ENCODE data around the gene INTS14.

The INTS14 gene

DNA sequence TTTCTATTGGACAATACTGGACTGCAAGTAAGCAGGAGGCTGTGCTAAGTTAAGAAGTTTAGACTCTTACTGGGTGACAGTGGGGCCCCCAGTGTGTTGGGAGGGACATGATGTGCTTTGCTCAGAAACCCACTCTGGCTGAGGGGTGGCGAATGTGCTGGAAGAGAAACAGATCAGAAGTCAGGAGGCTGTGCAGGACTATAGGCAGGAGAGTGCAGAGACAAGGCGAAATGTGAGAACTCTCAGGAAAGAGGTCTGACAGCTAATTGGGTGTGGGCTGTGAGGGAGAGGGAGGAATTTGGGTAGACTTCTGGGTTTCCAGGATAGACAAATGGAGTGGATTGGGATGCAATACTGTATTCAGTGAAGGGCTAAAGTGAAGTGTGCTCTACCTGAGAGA lies 22.8 kb upstream of the INTS14 start:
- no peak overlapping the region for H3K4me3 ChIP-seq (ENCODE audit: control insufficient read depth, low read depth, low read length)
- TF ChIP-seq, protein P1, sequence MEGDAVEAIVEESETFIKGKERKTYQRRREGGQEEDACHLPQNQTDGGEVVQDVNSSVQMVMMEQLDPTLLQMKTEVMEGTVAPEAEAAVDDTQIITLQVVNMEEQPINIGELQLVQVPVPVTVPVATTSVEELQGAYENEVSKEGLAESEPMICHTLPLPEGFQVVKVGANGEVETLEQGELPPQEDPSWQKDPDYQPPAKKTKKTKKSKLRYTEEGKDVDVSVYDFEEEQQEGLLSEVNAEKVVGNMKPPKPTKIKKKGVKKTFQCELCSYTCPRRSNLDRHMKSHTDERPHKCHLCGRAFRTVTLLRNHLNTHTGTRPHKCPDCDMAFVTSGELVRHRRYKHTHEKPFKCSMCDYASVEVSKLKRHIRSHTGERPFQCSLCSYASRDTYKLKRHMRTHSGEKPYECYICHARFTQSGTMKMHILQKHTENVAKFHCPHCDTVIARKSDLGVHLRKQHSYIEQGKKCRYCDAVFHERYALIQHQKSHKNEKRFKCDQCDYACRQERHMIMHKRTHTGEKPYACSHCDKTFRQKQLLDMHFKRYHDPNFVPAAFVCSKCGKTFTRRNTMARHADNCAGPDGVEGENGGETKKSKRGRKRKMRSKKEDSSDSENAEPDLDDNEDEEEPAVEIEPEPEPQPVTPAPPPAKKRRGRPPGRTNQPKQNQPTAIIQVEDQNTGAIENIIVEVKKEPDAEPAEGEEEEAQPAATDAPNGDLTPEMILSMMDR (conservative IDR thresholded peaks at IDR 0.05; ENCODE audit: control insufficient read depth, insufficient read depth, low read depth, low read length): no peak

DNA sequence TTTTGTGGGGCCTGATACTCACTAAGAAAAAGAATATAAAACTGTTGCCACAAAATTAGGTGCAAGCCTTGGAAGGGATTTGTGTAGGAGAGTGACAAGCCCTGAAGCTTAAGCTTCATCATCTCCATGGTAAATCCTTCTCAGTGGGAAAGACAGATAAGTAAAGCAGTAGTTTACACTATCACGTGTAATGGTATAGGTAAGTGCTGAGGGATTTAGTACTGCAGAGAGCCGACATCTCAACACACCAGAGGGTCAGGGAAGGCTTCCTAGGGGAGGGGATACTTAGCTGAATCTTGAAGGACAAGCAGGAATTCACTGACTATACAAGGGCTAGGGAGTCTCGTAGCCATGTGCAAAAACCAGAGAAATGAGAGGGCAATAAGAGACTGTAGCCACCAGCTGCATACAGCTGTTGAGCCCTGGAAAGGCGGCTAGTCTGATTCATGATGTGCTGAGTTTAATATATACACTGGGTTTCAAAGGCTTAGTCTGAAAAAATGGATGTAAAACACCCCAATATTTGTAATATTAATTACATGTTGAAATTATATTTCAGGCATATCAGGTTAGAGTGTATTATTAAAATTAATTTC lies 21.9 kb upstream of the INTS14 start:
- DNase-seq (ENCODE audit: low read depth): no peak
- TF ChIP-seq, protein P1 (conservative IDR thresholded peaks at IDR 0.05; ENCODE audit: control insufficient read depth, insufficient read depth, low read depth, low read length): no peak
- no peak overlapping the region for H3K4me3 ChIP-seq (ENCODE audit: control insufficient read depth, low read depth, low read length)

More for the DNA sequence above, 22.8 kb upstream of the INTS14 start:
- no peak for DNase-seq (ENCODE audit: low read depth)

DNA sequence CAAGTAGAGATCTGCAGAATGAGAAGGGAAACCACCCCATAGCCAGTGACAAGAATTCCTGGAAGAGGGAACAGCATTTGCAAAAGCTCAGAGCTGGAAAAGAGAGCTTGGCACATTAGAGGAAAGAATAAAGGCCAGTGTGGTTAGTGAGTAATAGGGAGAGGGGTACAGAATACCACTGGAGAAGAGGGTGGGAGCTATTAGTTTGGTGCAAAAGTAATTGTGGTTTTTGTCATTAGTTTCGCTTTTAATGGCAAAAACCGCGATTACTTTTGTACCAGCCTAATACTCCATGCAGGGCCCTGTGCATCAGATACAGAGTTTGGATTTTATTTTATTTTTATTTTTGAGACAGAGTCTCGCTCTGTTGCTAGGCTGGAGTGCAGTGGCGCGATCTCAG lies 20.6 kb upstream of the INTS14 start:
- no peak overlapping the region for H3K4me3 ChIP-seq (ENCODE audit: control insufficient read depth, low read depth, low read length)
- DNase-seq (ENCODE audit: low read depth): no peak
- TF ChIP-seq, protein P1 (conservative IDR thresholded peaks at IDR 0.05; ENCODE audit: control insufficient read depth, insufficient read depth, low read depth, low read length): no peak

DNA sequence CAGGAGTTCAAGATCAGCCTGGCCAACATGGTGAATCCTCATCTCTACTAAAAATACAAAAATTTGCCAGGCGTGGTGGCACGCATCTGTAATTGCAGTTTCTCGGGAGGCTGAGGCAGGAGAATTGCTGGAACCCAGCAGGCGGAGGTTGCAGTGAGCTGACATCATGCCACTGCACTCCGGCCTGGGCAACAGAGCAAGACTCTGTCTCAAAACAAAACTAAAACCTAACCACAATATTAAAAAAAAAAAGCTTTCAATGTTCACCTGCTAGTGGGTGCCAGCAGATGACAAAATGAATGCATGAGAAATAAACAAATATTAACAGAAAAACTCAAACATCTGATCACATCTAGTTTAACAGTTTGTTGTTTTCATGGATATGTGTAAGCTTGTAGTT lies 19.8 kb upstream of the INTS14 start:
- no peak for DNase-seq (ENCODE audit: low read depth)
- TF ChIP-seq, protein P1 (conservative IDR thresholded peaks at IDR 0.05; ENCODE audit: control insufficient read depth, insufficient read depth, low read depth, low read length): no peak
- H3K4me3 ChIP-seq (ENCODE audit: control insufficient read depth, low read depth, low read length): no peak overlapping the region

DNA sequence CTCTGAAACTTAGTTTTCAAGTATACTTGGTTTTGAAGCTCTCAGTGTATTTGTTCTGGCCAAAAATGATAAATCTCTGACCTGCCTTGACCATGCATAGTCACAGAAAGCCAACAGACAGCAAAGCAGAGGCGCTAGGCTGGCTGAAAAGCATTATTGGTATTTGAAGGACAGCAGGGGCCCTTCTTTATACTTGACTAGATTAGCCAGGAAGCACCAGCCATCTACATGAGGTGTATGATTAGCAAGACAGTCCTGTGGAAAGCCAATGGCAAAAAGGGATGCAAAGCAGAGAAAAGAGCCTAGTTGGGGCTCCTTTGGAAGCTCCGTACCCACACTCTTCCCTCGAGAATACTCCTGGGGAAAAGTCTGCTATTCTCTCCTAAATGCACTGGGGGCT lies 18.6 kb upstream of the INTS14 start:
- TF ChIP-seq, protein P1 (conservative IDR thresholded peaks at IDR 0.05; ENCODE audit: control insufficient read depth, insufficient read depth, low read depth, low read length): no peak
- DNase-seq (ENCODE audit: low read depth): no peak
- H3K4me3 ChIP-seq (ENCODE audit: control insufficient read depth, low read depth, low read length): no peak overlapping the region

DNA sequence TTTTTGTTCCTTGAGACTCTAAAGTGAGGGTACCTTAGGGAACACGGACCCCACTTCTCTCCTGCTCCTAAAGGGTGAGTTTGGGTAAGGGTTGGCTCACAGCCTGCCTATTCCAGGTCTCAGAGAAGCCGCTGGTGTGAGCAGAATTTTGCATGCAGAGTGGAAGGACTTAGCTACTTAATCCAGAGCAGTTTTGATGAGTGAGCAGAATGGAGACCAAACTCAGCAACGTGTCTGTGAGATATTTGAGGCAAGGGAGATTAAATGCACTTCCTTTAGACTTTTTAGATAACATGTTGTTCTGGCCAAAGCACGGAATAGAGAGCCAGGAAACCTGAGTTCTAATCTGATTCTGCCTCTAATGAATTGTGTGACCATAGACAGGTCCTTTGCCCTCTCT lies 15.9 kb upstream of the INTS14 start:
- TF ChIP-seq, protein P1 (conservative IDR thresholded peaks at IDR 0.05; ENCODE audit: control insufficient read depth, insufficient read depth, low read depth, low read length): no peak
- DNase-seq (ENCODE audit: low read depth): no peak
- no peak overlapping the region for H3K4me3 ChIP-seq (ENCODE audit: control insufficient read depth, low read depth, low read length)

DNA sequence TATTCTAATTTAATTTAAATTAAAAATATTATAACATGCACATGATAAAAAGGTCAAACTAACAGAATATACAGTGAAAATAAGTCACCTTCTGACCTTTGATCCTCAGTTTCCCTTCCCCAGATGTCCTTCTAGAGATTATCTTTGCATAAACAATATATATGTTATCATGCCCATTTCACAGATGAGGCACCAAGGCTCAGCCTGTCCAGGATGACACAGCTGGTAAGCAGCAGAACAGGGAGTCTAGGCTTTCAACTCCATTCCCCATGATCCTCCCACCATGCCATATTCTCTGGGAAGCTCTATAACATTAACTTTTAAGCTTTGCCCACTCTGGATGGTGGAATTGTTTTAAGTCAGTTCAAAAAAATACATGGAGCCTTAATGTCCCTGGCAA lies 12.2 kb upstream of the INTS14 start:
- no peak for DNase-seq (ENCODE audit: low read depth)
- no peak overlapping the region for H3K4me3 ChIP-seq (ENCODE audit: control insufficient read depth, low read depth, low read length)
- TF ChIP-seq, protein P1 (conservative IDR thresholded peaks at IDR 0.05; ENCODE audit: control insufficient read depth, insufficient read depth, low read depth, low read length): no peak
